ENCODE measurements around the gene TGFBR2. TPM values are rescaled to one million over a fixed set of nuclear protein-coding genes. Genes with fewer than 3 reads are reported as not detected.

Gene TGFBR2
- total and polyA plus RNA-seq, 10 of the 15 experiments (the other 5 are each of a cell fraction or from before 2014, with no cell fraction given) = 0.02 to 0.98 (median 0.18) TPM; not detected in 1

- no peak for TF ChIP-seq NFYA (IDR thresholded peaks at IDR 0.05; ENCODE audit: borderline replicate concordance, low read depth, low read length)
- no peak for TF ChIP-seq SMC3 (IDR thresholded peaks at IDR 0.05; ENCODE audit: borderline replicate concordance, low read length)
- no peak for TF ChIP-seq CTCF (IDR thresholded peaks at IDR 0.05 in 2 of 3, conservative IDR thresholded peaks at IDR 0.05 in 1 of 3; ENCODE audit: control insufficient read depth in 2 of 3, extremely low read depth in 1 of 3, insufficient read depth in 1 of 3, low read depth in 3 of 3, low read length in 3 of 3)
- no peak; the same call in 1 of the 2 replicates for TF ChIP-seq ATF7 (IDR thresholded peaks at IDR 0.05; ENCODE audit: low read depth)
- peak; percentile 59 to 77; a peak in 3 of 4 replicates for TF ChIP-seq EP300 (IDR thresholded peaks at IDR 0.05; ENCODE audit: borderline replicate concordance in 1 of 2, control insufficient read depth in 1 of 2, low read depth in 2 of 2, low read length in 2 of 2)
- no peak for TF ChIP-seq TCF7 (IDR thresholded peaks at IDR 0.05; ENCODE audit: borderline replicate concordance)
- peak; percentile 29; the same call in 1 of the 2 replicates for TF ChIP-seq MTA2 (IDR thresholded peaks at IDR 0.05; ENCODE audit: low read depth)
- TF ChIP-seq IKZF2 (IDR thresholded peaks at IDR 0.05) = peak; percentile 89 to 92
- 0 out of 2 replicates have a peak, but pooled peaks have one; percentile 42 for TF ChIP-seq BCL11A (IDR thresholded peaks at IDR 0.05; ENCODE audit: low read depth, low read length)
- TF ChIP-seq DPF2 (IDR thresholded peaks at IDR 0.05) = peak; percentile 53; the same call in 1 of the 2 replicates
- no peak for TF ChIP-seq FOS (IDR thresholded peaks at IDR 0.05; ENCODE audit: borderline replicate concordance, extremely low read depth, insufficient read length)
- TF ChIP-seq CUX1 (IDR thresholded peaks at IDR 0.05; ENCODE audit: insufficient replicate concordance, low read depth, low read length) = peak; percentile 20
- no peak for TF ChIP-seq FOXK2 (IDR thresholded peaks at IDR 0.05)
- TF ChIP-seq ESRRA (IDR thresholded peaks at IDR 0.05; ENCODE audit: low read length) = no peak
- TF ChIP-seq POLR2AphosphoS5 (IDR thresholded peaks at IDR 0.05; ENCODE audit: low read length) = no peak
- 0 out of 2 replicates have a peak, but pooled peaks have one; percentile 50 for TF ChIP-seq TCF3 (IDR thresholded peaks at IDR 0.05; ENCODE audit: borderline replicate concordance, insufficient read depth, low read depth, low read length)
- no peak for TF ChIP-seq MLLT1 (IDR thresholded peaks at IDR 0.05)
- no peak for TF ChIP-seq IRF3 (IDR thresholded peaks at IDR 0.05)
- peak; percentile 78 for TF ChIP-seq IKZF1 (conservative IDR thresholded peaks at IDR 0.05)
- no peak for TF ChIP-seq ZNF274 (IDR thresholded peaks at IDR 0.05; ENCODE audit: insufficient read depth, insufficient read length)
Observed at GRCh38 chr3:30649572-30650318, 43.3 kb downstream of the TGFBR2 start (continued).
